ENCODE data around the gene SCAMP3. TPM values are rescaled to one million over a fixed set of nuclear protein-coding genes. Genes with fewer than 3 reads are reported as not detected.

Gene SCAMP3
- total and polyA plus RNA-seq, 2 of the 4 experiments (the other 2 are of a cell fraction), result 30.5 to 118 TPM

DNA sequence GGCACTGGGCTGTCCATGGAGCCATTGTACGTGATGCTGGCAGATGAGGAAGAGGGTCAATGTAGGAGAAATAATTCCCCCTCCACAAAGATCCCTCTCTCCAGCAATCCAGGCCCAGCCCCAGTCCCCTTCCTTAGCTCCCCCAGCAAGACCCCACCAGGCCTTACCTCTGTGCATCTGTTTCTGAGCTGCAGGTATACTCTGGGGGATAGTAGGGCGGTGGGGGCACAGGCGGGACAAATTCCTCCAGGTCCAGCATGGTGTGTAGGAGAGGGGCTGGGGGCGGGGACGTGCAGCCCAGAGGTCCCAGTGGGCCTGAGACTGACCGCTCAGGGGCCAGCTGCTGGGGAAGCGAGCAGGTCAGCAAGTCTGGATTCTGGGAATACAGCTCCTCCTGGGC lies 10.6 kb downstream of the SCAMP3 start:
- no peak overlapping the region for H2BK15ac ChIP-seq (ENCODE audit: low read depth, low read length)
- H3K9me3 ChIP-seq (ENCODE audit: control insufficient read depth, insufficient read depth, low read length), result no peaks in the 10 kb centered on the region
- TF ChIP-seq RFX5 (IDR thresholded peaks at IDR 0.05; ENCODE audit: low read depth, low read length), result no peak
- TF ChIP-seq MAZ (IDR thresholded peaks at IDR 0.05; ENCODE audit: borderline replicate concordance, low read depth, low read length), result no peak
- TF ChIP-seq MAFK (IDR thresholded peaks at IDR 0.05; ENCODE audit: low read depth, low read length), result no peak
- no peak for TF ChIP-seq CTCF (conservative IDR thresholded peaks at IDR 0.05; ENCODE audit: low read depth, low read length)
- no peak for TF ChIP-seq SMC3 (IDR thresholded peaks at IDR 0.05; ENCODE audit: low read depth, low read length)
- TF ChIP-seq, protein P1, sequence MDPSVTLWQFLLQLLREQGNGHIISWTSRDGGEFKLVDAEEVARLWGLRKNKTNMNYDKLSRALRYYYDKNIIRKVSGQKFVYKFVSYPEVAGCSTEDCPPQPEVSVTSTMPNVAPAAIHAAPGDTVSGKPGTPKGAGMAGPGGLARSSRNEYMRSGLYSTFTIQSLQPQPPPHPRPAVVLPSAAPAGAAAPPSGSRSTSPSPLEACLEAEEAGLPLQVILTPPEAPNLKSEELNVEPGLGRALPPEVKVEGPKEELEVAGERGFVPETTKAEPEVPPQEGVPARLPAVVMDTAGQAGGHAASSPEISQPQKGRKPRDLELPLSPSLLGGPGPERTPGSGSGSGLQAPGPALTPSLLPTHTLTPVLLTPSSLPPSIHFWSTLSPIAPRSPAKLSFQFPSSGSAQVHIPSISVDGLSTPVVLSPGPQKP (IDR thresholded peaks at IDR 0.05; ENCODE audit: borderline replicate concordance, low read depth, low read length), result no peak
- TF ChIP-seq NFE2L2 (IDR thresholded peaks at IDR 0.05; ENCODE audit: low read depth, low read length), result no peak
- no peak overlapping the region for H4K91ac ChIP-seq (ENCODE audit: insufficient read depth, low read depth, low read length)
- POLR2A ChIA-PET (ENCODE audit: unreplicated experiment), result no interaction called here
- BruUV-seq (replicated peaks), result no TSS peak
- no peak overlapping the region for H4K5ac ChIP-seq (ENCODE audit: low read depth, low read length)
- H3K23ac ChIP-seq (ENCODE audit: low read depth, low read length), result no peak overlapping the region
- H3K9me1 ChIP-seq (ENCODE audit: insufficient read depth, low read length), result peaks cover 4% of the 10 kb centered on the region; the same call in 1 of the 2 replicates
- H2AK9ac ChIP-seq (replicated peaks; ENCODE audit: low read depth, low read length, poor library complexity), result peak overlapping the region; percentile 66
- in situ Hi-C loops (cut with MboI; ENCODE audit: low sequenced_read_pairs) (no loop called here), dilution Hi-C loops (cut with HindIII; ENCODE audit: low sequenced_read_pairs, unreplicated experiment) (no loop called here), intact Hi-C loops (cut with micrococcal nuclease) (loop anchor here (5.0 kb wide), 1 partner anchor 341 kb away; no protein-coding TSS in a partner anchor)
- H2AK5ac ChIP-seq (ENCODE audit: low read depth, low read length), result no peak overlapping the region; the same call in 1 of the 2 replicates
- no peak overlapping the region for H3K4ac ChIP-seq (ENCODE audit: low read depth, low read length)
- no peak overlapping the region for H3K9ac ChIP-seq (ENCODE audit: low read depth, low read length)
- H3K4me2 ChIP-seq (ENCODE audit: low read depth, low read length), result no peak overlapping the region
- no peak overlapping the region for H3K27ac ChIP-seq (ENCODE audit: insufficient read depth, low read length)
- H2AFZ ChIP-seq (replicated peaks; ENCODE audit: low read length, poor library complexity), result no peak overlapping the region
- peaks cover 17% of the 10 kb centered on the region for H3K4me1 ChIP-seq (ENCODE audit: control insufficient read depth, insufficient read depth, low read length)
- no peaks in the 10 kb centered on the region for H4K20me1 ChIP-seq (ENCODE audit: insufficient read depth, low read length)
- no peak overlapping the region for H4K8ac ChIP-seq (ENCODE audit: low read depth in 2 of 2, low read length in 2 of 2)
- no peaks in the 10 kb centered on the region for H3K27me3 ChIP-seq (ENCODE audit: control insufficient read depth, insufficient read depth, low read length)
- H3K36me3 ChIP-seq (ENCODE audit: control insufficient read depth, insufficient read depth, low read length), result peaks cover 17% of the 10 kb centered on the region
- H3K4me3 ChIP-seq (ENCODE audit: insufficient read depth, low read depth, low read length), result no peak overlapping the region
- no peak for ATAC-seq (ENCODE audit: low read depth)
- no peak overlapping the region for H2BK120ac ChIP-seq (ENCODE audit: low read depth, low read length)
- peaks cover 12 to 36% of the 10 kb centered on the region in 2 experiments for H3K79me1 ChIP-seq (ENCODE audit: low read depth in 1 of 2, low read length in 2 of 2)
- CTCF ChIA-PET, result interaction anchor here (0.7 to 1.6 kb wide), 9 partner anchors 21 to 397 kb away, joined by 3 to 6 read pairs (median 4); partner anchors contain the start of gene CLK2
- H2BK5ac ChIP-seq (ENCODE audit: low read depth, low read length, poor library complexity, severe bottlenecking), result no peak overlapping the region
- no peak overlapping the region for H3K18ac ChIP-seq (ENCODE audit: low read depth, low read length)
- no peak overlapping the region for H3K14ac ChIP-seq (replicated peaks; ENCODE audit: low read depth, low read length)
- no peak for DNase-seq
- WGBS, 2 experiments (ENCODE audit: extremely low coverage in 2 of 2, insufficient read length in 1 of 2), result no CpG with 5 or more reads among the region's 7 CpGs
- no peak overlapping the region for H2BK20ac ChIP-seq (ENCODE audit: low read depth, low read length)
- no peak overlapping the region for H3K56ac ChIP-seq (ENCODE audit: extremely low read depth, insufficient read depth, low read length)
